SK-N-SH treated with all-trans-retinoic acid at 6 μM for 48 hours (cell line): ENCODE measurements around the gene PPP2R2C.

ENCODE experiments used
- CSDC2 ChIP-seq: fragments of 250-450 bp; sonication (Bioruptor Pico); IDR thresholded peaks from 2 replicates; pipeline ENCODE4 v1.5.0; 2020; ENCODE audit warnings: mild to moderate bottlenecking, moderate library complexity
- GLIS3 ChIP-seq: fragments of 250-450 bp; sonication (Bioruptor Pico); IDR thresholded peaks from 2 replicates; pipeline ENCODE4 v1.5.0; 2020; ENCODE audit warnings: mild to moderate bottlenecking, moderate library complexity
- ISL1 ChIP-seq: fragments of 250-450 bp; sonication (Bioruptor Pico); IDR thresholded peaks from 2 replicates; pipeline ENCODE4 v2.1.2; 2022; ENCODE audit warnings: mild to moderate bottlenecking, moderate library complexity
- PPARA ChIP-seq: fragments of 250-450 bp; sonication (Bioruptor Pico); IDR thresholded peaks from 2 replicates; pipeline ENCODE4 v1.5.0; 2020; ENCODE audit warnings: mild to moderate bottlenecking, borderline replicate concordance
- SNAI2 ChIP-seq: fragments of 250-450 bp; sonication (Bioruptor Pico); IDR thresholded peaks from 2 replicates; pipeline ENCODE4 v1.5.0; 2020; ENCODE audit warnings: mild to moderate bottlenecking, moderate library complexity
- TCF4 ChIP-seq: fragments of 250-450 bp; sonication (Bioruptor Pico); IDR thresholded peaks from 2 replicates; pipeline ENCODE4 v1.8.0; 2021; ENCODE audit warnings: mild to moderate bottlenecking, moderate library complexity, borderline replicate concordance
- ZFP3 ChIP-seq: fragments of 250-450 bp; sonication (Bioruptor Pico); IDR thresholded peaks from 2 replicates; pipeline ENCODE4 v1.5.0; 2020; ENCODE audit warnings: mild to moderate bottlenecking, moderate library complexity
- ZNF70 ChIP-seq: fragments of 450-650 bp; formaldehyde crosslinking; IDR thresholded peaks from 2 replicates; pipeline ENCODE4 v1.5.0; 2020; ENCODE audit warnings: mild to moderate bottlenecking, moderate library complexity
- ZNF8 ChIP-seq: fragments of 450-650 bp; formaldehyde crosslinking; IDR thresholded peaks from 2 replicates; pipeline ENCODE4 v1.5.0; 2020; ENCODE audit warnings: mild to moderate bottlenecking, moderate library complexity
- TF ChIP-seq, protein P1 (sequence below): fragments of 250-450 bp; sonication (Bioruptor Pico); IDR thresholded peaks from 2 replicates; pipeline ENCODE4 v1.5.1; 2021; ENCODE audit warnings: mild to moderate bottlenecking, moderate library complexity
- TF ChIP-seq, protein P2 (sequence below): fragments of 250-450 bp; sonication (Bioruptor Pico); IDR thresholded peaks from 2 replicates; pipeline ENCODE4 v1.5.1; 2020; ENCODE audit warnings: low read depth, mild to moderate bottlenecking, moderate library complexity

DNA sequence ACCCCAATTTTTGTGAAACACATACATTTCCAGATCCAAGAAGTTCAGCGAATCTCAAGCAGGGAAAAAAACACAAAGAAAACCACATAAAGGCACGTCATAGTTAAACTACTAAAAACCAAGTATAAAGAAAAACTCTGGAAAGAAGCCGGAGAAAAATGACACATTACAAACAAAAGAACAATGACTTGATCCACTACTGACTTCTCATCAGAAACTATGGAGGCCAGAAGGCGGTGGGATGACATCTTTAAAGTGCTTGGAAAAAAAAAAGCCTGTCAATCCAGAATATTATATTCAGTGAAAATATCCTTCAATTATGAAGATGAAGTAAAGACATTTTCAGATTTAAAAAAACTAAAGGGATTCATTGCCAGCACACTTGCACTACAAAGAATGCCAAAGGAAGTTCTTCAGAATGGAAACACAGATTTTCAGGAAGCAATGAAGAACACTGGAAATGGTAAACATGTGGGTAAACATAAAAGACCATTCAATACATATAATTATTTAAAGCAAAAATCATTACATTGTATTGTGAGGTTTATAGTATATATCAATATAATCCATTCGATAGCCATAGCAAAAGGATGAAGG, 32.6 kb upstream of the PPP2R2C start:
- TF ChIP-seq PPARA (CRISPR knock-in tag) (no peak), SNAI2 (CRISPR knock-in tag) (no peak), ZFP3 (no peak), TCF4 (CRISPR knock-in tag) (no peak), CSDC2 (no peak), ISL1 (CRISPR knock-in tag) (no peak), ZNF8 (CRISPR knock-in tag) (no peak), GLIS3 (CRISPR knock-in tag) (no peak), ZNF70 (no peak)
- TF ChIP-seq, protein P1, sequence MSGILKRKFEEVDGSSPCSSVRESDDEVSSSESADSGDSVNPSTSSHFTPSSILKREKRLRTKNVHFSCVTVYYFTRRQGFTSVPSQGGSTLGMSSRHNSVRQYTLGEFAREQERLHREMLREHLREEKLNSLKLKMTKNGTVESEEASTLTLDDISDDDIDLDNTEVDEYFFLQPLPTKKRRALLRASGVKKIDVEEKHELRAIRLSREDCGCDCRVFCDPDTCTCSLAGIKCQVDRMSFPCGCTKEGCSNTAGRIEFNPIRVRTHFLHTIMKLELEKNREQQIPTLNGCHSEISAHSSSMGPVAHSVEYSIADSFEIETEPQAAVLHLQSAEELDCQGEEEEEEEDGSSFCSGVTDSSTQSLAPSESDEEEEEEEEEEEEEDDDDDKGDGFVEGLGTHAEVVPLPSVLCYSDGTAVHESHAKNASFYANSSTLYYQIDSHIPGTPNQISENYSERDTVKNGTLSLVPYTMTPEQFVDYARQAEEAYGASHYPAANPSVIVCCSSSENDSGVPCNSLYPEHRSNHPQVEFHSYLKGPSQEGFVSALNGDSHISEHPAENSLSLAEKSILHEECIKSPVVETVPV, result no peak
- TF ChIP-seq, protein P2, sequence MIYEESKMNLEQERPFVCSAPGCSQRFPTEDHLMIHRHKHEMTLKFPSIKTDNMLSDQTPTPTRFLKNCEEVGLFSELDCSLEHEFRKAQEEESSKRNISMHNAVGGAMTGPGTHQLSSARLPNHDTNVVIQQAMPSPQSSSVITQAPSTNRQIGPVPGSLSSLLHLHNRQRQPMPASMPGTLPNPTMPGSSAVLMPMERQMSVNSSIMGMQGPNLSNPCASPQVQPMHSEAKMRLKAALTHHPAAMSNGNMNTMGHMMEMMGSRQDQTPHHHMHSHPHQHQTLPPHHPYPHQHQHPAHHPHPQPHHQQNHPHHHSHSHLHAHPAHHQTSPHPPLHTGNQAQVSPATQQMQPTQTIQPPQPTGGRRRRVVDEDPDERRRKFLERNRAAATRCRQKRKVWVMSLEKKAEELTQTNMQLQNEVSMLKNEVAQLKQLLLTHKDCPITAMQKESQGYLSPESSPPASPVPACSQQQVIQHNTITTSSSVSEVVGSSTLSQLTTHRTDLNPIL, result no peak
